ENCODE data around the gene GARNL3. TPM values are rescaled to one million over a fixed set of nuclear protein-coding genes. Genes with fewer than 3 reads are reported as not detected.

Gene GARNL3, protein sequence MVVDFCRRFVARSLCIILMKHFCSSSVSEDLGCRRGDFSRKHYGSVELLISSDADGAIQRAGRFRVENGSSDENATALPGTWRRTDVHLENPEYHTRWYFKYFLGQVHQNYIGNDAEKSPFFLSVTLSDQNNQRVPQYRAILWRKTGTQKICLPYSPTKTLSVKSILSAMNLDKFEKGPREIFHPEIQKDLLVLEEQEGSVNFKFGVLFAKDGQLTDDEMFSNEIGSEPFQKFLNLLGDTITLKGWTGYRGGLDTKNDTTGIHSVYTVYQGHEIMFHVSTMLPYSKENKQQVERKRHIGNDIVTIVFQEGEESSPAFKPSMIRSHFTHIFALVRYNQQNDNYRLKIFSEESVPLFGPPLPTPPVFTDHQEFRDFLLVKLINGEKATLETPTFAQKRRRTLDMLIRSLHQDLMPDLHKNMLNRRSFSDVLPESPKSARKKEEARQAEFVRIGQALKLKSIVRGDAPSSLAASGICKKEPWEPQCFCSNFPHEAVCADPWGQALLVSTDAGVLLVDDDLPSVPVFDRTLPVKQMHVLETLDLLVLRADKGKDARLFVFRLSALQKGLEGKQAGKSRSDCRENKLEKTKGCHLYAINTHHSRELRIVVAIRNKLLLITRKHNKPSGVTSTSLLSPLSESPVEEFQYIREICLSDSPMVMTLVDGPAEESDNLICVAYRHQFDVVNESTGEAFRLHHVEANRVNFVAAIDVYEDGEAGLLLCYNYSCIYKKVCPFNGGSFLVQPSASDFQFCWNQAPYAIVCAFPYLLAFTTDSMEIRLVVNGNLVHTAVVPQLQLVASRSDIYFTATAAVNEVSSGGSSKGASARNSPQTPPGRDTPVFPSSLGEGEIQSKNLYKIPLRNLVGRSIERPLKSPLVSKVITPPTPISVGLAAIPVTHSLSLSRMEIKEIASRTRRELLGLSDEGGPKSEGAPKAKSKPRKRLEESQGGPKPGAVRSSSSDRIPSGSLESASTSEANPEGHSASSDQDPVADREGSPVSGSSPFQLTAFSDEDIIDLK
- polyA plus RNA-seq (ENCODE audit: insufficient read length), result 17.8 TPM

DNA sequence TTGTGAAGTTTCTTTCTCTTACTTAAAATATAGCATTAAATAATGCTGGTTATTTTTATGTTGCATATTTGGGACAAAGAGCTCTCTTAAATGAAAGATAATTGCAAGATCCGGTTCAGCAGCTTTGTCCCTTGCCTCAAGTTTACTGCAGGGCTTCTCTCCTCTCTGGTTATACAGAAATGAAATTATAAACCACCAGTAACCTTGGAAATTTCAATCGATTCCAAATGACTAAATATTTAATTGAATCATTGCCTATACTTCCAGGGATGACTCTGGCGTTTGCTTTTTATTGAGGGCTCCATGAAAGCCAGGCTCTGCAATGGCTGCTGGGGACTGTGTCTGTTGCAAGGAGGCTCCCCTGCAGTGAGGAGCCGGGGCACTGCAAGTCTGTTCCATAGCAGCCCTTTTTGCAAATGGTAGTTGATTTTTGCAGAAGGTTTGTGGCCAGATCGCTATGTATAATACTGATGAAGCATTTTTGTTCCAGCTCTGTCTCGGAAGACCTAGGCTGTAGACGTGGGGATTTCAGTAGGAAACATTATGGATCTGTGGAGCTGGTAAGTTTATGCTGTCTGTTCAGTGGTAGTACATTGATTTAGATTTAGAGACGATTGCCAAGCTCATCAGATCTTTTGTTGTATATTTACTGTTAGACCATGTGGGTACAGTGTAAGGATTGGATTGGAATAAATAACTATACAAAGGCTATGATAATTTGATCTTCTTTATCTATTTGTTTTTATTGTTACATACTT is at the start of gene GARNL3:
TSS of gene GARNL3 (plus strand) at position 313 of the 758 bp plus-strand sequence. CDS start at position 417, 104 bp downstream.
- DNase-seq, result no peak

DNA sequence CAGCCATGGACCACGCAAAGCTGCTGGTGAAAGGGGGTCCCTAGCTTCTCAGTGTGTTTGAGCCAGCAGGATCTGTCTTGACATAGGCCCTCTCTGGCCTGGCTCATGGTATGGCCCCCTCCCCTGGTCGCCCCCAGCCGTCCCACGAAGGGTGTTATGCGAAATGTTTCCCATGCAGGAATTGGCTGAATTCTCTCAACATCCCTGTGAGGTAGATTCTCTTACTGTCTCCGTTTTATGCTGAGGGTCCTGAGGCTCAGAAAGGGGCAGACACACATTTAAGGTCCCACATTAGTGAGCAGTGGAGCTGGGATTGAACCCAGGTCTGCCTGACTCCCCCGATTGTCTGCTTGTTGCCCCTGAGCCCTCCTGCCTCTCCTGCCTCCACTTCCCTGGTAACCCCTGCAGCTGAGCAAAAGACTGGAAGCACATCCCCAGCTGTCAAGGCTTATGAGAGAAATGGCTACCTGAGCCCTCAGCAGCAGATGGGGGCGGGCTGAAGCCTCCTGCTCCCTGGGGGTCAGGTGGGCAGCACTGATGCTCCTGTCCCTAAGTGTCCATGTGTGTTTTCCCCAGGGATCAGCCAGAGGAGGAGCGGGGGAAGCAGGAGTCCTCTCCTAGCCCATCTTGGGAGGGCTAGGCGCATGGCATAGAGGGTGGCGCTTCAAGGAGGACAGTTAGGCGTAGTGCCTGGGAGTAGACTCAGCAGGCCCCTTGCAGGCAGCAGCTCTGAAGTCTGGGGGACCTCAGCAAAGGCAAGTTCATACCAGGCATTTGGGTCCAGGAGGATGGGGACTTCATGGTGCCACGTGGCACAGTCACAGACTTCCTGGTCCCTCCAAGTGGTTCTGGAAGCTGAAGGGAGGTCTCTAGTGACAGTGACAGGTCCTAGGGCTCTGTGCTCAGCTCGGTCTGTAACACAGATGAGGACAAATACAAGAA is 49.0 kb upstream of the GARNL3 start:
- no peak for DNase-seq

DNA sequence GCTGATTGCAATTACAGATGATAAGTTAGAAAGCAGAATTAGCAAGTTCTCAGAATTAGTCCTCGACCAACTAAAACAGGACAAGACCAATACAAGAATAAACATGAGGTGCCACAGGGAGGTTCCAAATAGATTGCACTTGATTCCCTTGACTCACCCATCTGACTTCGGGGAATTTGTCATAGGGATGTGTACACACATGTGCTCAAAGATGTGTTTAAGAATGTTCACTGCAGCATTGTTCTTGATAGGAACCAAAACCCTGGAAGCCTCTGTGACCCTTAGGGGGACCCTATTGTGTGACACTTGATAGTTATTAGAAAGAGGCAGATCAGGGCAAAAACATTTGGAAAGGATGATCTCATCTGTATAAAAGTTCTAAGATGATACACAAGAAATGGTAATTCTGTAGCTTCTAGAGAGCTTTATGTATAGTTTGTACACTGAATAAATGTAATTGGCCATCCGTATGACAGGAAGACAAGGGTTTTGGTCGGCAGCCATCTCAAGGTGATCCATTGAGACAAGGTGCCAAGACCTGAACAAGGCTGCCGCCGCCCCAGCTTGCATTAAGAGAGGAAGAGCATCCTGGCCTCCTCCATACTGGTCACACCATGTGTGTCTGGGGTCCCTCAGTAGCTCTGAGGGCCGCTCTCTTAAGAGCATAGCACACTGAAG is 48.2 kb upstream of the GARNL3 start:
- DNase-seq, result no peak

DNA sequence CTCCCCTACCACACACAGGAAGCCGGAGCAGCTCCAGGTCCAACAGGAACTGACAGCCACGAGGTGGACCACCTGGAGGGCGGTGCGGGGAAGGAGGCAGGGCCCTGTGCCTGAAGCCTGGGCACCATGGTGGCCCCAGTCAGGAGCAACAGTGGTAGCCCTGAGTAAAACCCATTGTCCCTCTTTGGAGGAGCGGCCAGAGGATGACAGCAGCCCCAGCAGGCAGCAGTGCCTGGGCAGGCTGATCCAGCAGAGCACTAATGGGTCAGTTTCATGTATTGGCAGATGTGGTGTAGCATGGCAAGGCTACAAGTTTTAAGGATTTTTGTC is 47.7 kb upstream of the GARNL3 start:
- DNase-seq, result no peak

DNA sequence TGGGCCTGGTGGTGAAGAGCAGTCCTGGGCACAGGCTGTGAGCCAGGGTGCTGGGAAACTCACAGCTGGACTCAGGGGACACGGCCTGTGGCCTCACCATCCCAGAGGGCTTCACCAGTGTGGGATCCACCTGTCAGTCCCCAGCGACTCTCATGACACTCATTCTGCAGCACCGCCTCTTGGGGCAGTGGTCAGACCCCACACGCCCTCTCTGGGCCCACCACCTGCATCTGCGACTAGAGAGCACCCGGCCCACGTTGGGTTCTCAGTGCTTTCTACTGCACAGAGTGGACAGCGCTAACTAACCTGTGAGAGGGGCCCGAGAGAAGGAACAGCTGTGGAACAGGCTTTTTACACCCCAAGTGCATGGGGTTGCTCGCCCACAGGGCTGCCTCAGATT is 45.8 kb upstream of the GARNL3 start:
- DNase-seq, result no peak

DNA sequence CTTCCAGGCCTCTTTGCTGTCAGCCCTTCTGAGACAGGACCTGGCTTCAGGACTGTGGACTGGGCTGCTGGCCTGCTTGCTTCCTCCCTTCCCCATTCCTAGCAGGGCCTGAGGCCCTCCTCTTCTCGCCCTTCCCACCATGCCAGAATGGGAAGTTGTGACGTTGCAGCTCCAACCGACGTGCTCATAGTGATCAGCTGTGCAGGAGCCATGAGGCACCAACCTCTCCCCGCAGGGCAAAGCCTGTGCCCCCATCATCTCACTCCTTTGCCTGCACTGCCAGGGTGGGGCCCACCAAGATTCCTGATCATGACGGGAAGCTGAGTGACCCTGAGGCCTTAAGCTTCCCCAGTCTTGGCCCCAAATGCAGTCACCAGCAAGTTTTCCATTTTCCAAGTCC is 45.1 kb upstream of the GARNL3 start:
- DNase-seq, result no peak

DNA sequence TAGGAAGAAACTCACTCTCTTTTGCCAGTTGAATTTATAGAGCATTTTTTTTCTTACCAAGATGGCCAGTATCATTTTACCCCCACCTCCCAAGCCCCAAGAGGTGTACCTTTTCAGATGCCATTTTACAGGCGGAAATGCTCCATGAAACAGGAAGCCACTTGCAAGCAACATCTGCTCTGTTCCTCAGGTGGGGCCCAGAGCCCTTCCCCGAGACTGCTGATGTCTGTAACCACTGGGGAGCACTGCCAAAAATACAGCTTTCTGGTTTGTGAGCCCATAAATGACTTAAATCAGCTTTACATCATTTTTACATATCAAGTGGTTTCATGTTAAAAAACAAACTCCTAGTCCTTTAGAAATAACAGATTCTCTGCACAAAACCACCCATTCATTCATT is 42.9 kb upstream of the GARNL3 start:
- DNase-seq, result no peak

DNA sequence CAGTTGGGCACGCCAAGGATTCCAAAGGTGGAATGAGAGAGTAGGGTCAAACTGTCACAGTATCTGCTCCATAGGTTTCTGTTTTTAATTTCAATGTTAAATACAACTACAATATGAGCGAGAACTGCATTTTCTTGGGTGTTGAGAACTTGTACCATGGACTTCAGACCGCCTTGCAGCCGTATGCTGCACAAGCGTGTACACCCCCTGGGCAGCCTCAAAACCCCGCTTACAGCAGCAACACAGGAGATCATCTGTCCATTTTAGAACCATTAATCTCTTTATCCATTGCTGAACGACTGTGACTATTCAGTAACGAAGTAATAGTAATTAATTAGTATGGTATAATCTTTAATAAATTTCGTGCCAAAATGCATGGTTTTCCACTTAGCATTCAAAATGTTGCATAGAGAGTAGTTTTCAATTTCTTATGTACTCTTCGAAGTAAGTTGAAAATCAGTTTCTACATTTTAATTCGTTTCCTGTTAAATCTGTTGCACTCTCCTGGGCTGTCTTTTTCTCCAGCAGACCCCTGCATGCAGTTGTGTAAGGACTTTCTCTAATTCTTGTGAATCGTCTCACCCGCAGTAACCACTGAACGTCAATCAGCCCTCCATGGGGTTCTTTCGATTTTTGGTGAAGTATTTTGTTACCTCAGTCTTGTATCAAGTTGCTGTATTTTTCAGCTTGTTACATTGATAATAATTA is 42.0 kb upstream of the GARNL3 start:
- DNase-seq, result no peak

DNA sequence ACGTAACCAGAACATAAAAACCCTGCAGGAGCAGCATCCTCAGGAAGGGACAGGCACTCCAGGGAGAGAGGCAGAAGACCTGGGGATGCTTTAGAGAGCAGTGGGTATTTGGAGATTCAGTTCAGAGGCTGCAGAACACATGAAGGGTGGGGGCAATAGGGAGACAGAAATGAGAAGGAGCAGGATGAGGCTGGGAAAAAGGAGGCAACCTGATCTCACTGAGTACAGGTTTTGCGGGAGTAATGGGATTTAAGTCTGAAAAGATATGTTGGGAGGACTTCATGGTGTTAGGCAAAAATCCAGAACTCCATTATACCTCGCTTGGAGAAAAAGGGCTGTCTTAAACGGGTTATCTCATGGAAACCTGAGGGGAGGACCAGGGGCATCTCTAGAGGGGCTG is 41.3 kb upstream of the GARNL3 start:
- no peak for DNase-seq

DNA sequence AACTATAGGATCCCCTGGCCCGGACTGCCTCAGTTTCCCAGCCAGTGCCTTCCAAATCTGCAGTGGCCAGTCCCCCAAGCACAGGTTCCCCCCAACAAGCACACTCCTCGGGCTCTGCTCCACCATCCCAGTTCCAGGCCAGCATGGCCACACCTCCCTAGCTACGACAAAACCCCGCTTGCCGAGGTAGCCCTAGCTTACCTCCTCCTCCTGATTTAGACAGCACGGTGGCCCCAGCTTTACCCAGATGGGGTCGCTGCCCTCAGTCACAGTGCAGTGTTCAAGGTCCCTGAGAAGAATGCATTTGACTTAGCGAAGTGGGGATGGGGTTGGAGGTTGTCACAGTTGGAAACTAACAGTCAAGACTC is 40.8 kb upstream of the GARNL3 start:
- no peak for DNase-seq

DNA sequence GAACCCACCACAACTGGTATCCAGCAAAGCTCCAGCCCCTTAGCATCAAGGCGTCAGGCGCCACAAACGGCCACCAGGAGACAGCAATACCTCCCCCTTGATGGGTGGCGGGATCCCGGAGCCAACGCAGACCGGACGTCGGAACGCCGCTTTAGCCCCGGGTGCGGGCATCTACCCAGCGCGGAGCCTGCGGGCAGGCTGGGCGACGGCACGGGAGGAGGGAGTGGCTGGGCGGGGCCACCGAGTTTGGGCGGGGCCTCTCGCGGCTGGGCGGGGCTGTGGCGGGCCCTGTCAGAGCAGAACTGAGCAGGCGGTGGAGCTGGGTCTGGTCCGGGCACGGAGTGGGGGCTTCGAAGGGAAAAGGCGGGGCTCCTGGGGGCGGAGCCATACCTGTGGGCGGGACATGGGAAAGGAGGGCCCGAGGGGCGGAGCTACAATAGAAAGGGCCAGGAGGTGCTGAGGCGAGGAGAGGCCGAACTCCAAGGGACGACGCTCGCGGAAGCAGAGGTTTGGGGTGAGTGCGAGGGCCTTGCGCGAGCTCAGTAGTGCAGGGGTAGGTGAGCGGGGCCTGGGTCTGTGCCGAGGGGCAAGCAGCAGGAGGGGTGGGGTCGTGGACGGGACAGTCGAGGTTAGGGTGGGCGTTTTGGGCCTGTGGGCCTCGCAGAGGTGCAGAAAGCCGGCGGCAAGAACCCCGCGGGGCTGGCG is 40.2 kb upstream of the GARNL3 start:
- DNase-seq, result peak; percentile 85

DNA sequence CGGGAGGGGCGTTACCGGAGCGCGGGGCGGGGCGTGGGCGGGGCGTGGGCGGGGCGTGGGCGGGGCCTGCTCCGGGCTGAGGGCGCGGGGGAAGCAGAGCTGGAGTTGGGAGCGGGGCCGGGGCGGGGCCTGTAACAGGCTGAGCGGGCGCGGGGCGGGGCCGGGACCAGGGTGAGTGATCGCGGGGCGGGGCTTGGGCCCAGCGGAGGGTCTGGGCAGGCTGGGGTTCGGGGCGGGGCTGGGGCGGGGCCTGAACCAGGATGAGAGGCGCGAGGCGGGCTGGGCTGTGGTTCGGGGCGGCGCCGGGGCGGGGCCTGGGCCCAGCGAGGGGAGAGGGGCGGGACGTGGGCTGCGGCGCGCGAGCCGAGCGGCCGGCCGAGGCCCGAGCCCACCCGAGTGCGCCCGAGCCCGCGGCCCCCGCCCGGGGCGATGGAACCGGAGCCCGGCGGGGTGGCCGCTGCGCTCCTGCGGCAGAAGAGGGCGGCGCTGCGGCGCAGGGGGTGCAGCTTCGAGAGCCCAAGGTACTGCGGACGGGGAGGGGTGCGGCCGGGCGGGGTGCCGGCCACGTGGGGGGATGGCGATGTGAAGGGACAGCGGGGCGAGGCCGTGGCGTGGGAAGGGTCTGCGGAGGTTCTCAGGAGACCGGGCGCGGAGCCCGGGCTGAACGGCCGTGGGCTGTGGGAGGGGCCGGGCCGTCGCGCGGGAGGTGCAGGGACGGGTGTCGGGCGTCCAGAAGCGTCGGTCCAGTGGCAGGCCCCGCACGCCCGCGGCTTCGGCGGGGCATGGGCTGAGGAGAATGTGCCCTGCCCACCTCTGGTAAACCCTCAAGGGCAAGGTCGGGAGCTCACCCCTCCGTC is 39.5 kb upstream of the GARNL3 start:
- DNase-seq, result peak; percentile 94

DNA sequence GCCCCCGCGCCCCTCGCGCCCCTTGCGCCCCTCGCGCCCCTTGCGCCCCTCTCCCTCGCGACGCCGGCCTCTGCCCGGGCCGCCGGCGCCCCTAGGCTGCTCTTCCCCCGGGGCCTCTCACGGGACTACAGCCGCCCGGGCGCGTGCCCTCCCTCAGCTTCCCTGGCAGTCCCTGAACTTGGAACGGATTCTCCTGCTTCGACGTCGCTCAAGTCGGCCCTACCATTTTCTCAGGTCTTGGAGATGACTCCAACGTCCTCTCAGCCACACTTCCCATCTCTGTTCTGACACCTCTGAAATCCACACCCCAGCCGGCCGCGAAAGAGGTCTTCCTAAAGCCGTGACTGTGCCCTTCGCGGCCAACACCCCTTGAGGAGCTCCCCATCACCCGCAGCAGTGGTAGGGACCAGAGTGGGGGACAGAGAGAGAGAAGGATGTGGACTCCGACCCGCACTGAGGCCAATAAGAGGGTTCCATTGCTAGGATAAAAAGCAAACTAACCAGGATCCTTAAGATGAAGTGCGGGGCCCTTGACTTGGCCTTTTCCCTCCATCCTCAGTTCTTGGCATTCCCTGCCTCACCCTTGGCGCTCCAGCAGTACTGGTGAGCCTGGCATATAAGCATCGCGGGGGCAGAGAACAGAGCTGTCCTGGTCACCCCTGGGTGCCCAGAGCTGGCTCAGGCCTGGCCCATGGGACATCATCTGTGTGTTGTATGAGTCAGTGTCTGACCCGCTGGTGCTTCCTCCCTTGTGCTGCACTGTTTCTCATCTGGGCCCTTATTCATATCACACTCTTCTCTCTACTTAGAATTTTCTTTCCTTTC is 38.6 kb upstream of the GARNL3 start:
- DNase-seq, result no peak

DNA sequence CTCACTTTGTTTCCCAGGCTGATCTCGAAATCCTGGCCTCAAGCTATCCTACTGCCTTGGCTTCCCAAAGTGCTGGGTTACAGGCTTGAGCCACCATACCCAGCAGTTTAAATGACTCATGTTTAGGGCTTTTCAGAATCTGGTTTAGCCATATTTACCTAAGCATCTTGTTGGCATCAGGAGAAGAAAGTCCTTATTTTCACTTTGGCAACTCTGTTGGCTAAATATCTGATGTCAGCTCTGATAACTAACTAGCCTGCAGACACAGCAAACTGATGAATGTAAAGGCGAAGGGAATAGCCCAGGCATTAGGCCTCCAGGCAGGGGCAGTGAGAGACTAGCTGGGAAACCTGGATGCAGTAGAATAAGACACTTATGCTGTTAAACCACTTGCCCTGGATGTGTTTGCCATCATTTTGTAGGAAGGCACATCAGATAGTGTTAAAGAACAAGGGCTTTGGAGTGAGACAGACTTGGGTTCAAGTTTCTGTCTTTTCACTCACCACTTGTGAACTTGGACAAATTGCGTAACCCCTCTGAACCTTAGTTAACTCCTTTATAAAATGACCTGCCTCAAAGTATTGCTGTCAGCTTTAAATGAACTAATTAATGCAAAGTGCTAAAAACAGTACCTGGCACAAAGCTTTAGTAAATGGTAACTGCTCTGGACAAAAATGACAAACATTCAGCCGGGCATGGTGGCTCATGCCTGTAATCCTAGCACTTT is 34.7 kb upstream of the GARNL3 start:
- no peak for DNase-seq

DNA sequence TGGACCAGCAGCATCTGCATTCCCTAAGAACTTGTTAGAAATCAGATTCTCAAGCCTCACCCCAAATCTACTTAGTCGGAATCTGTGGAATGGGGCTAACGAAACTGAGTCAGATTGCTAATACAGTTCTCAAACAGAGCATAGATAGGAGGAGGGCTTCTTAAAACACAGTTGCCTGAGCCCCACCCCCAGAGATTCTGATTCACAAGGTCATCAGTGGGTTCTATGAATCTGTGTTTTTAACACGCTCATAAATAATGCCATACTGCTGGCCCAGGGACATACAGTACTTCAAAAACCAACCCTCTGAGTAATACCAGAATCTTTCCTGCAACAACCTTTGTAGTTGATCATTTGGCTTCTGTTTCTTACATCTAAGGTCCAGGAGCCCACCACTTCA is 32.9 kb upstream of the GARNL3 start:
- DNase-seq, result no peak

DNA sequence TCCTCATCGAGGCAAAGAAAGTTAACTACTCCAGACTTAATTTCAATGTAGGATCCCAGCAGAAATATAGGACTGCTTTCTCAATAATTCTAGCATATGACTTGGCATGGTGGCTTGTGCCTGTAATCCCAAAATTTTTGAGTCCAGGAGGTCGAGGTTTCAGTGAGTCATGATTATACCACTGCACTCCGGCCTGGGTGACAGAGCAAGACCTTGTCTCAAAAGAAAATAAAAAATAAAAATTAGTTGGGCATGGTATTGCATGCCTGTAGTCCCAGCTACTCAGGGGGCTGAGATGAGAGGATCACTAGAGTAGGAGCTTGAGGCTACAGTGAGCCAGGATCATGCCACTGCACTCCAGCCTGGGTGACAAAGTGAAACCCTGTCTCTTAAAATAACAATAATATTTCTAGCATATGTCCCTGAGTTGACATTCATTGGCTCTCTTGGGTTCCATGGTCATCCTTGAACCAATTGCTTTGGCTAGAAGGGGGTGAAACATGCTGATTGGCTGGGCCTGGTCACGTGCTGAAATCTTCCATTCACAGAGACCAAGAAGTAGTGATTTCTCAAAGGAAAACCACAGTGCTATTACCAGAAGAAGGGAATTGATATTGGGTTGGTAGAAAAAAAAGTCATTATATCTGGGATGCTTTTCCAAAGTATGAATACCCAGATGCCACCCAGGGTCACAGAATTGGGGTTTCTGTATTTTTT is 31.6 kb upstream of the GARNL3 start:
- no peak for DNase-seq

Data from hindlimb muscle (tissue), 1 donor.